GM06990 (cell line): ENCODE data around the gene RGS7.
"Not testable (repeated sequence)": the region's sequence is repeated elsewhere in the genome, so short reads cannot be mapped to it uniquely, and the experiment has no call there.

ENCODE experiments used
- DNase-seq: peaks from one replicate; pipeline ENCODE4 v3.0.0-alpha.2; 2011; ENCODE audit not compliant: insufficient read length; ENCODE audit errors: extremely low read depth
- H3K27me3 ChIP-seq: replicated peaks from 2 replicates; pipeline ENCODE4 v1.6.0; 2011; ENCODE audit warnings: low read length; ENCODE audit not compliant: control insufficient read depth, insufficient read depth
- H3K36me3 ChIP-seq: 2 replicates; pipeline ENCODE4 v1.5.1; 2011; ENCODE audit warnings: low read length; ENCODE audit not compliant: control insufficient read depth, insufficient read depth
- H3K4me3 ChIP-seq: replicated peaks from 2 replicates; pipeline ENCODE4 v1.5.1; 2011; ENCODE audit warnings: low read depth, mild to moderate bottlenecking, control low read depth, low read length
- TF ChIP-seq, protein P1 (sequence below): IDR thresholded peaks from 2 replicates; pipeline ENCODE4 v1.5.1; 2011; ENCODE audit warnings: low read length, control low read depth, mild to moderate bottlenecking, inconsistent platforms; ENCODE audit not compliant: insufficient read depth, poor library complexity, severe bottlenecking

RGS7 gene

DNA sequence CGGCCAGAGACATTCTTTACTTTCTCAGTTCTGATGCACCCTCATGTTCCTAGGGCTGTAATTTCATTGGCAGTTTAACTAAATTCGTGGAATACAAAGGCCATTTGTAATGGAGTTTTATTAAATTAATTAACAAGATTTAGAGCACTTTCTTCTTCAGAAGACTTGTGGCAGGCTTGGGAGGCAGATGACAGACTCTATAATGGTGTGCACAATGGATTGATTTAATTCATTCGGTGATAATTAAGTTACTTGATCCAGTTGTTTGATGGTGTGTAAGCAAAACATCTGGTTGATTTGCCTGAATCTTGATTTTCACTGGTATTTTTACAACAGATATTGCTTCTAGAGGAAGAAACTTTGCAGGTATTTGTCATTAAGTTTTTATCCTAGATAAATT is 383.1 kb downstream of the RGS7 start:
- DNase-seq: no peak
- H3K36me3 ChIP-seq: no peaks in the 10 kb centered on the region
- H3K27me3 ChIP-seq: no peaks in the 10 kb centered on the region
- H3K4me3 ChIP-seq: no peak overlapping the region
- TF ChIP-seq, protein P1, sequence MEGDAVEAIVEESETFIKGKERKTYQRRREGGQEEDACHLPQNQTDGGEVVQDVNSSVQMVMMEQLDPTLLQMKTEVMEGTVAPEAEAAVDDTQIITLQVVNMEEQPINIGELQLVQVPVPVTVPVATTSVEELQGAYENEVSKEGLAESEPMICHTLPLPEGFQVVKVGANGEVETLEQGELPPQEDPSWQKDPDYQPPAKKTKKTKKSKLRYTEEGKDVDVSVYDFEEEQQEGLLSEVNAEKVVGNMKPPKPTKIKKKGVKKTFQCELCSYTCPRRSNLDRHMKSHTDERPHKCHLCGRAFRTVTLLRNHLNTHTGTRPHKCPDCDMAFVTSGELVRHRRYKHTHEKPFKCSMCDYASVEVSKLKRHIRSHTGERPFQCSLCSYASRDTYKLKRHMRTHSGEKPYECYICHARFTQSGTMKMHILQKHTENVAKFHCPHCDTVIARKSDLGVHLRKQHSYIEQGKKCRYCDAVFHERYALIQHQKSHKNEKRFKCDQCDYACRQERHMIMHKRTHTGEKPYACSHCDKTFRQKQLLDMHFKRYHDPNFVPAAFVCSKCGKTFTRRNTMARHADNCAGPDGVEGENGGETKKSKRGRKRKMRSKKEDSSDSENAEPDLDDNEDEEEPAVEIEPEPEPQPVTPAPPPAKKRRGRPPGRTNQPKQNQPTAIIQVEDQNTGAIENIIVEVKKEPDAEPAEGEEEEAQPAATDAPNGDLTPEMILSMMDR: no peak

DNA sequence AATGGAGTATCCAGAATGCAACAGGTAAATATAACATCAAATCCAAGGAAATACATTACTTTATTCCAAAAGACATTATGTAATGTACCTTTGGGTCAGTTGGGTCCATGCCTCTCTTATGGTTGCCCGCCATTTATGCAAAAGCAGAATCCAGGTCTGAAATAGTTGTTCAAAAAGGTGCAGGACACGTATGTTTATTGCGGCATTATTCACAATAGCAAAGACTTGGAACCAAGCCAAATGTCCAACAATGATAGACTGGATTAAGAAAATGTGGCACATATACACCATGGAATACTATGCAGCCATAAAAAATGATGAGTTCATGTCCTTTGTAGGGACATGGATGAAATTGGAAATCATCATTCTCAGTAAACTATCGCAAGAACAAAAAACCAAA is 384.9 kb downstream of the RGS7 start:
- not testable (repeated sequence) for H3K27me3 ChIP-seq, H3K36me3 ChIP-seq, DNase-seq, H3K4me3 ChIP-seq

DNA sequence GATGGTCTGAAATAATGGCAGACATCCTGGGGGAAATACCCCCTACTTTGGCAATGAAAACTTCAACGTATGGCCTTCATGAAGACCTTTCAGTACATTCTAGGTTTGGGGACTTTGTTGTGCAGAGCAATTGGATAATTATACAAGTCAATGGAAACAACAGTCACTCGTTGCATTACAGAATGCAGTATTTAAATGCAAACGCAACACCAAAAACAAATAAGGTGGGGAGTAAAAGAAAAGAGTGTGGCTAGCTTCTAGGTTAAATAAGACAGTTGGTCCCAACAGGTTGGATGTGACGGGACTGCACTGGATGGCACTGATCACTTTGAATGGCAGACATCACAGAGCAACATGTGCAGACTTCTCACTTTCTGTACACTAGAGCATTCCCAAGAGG is 386.8 kb downstream of the RGS7 start:
- DNase-seq: no peak
- TF ChIP-seq, protein P1: no peak

DNA sequence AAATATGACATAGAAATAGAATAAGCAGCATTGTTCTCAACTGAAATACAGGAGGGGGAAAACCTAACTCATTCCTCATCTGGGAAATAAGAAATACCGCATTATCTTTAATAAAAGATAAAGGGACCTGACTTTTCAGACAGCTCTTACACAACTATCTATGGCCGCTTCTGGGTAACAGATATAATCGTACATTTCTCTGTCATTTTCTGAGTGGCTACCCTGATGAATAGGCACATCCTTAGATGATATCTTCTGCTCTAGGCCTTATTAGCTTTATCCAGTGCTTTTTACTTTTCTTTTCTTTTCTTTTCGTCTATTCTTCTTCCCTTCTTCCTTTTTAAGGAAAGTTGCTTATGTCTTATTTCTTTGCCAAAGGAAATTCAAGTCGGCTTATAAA is 388.1 kb downstream of the RGS7 start:
- TF ChIP-seq, protein P1: no peak
- no peaks in the 10 kb centered on the region for H3K36me3 ChIP-seq
- H3K27me3 ChIP-seq: no peaks in the 10 kb centered on the region

More for the DNA sequence above, 386.8 kb downstream of the RGS7 start:
- Histone ChIP-seq H3K36me3 (no peaks in the 10 kb centered on the region), H3K4me3 (no peak overlapping the region), H3K27me3 (no peaks in the 10 kb centered on the region)

DNA sequence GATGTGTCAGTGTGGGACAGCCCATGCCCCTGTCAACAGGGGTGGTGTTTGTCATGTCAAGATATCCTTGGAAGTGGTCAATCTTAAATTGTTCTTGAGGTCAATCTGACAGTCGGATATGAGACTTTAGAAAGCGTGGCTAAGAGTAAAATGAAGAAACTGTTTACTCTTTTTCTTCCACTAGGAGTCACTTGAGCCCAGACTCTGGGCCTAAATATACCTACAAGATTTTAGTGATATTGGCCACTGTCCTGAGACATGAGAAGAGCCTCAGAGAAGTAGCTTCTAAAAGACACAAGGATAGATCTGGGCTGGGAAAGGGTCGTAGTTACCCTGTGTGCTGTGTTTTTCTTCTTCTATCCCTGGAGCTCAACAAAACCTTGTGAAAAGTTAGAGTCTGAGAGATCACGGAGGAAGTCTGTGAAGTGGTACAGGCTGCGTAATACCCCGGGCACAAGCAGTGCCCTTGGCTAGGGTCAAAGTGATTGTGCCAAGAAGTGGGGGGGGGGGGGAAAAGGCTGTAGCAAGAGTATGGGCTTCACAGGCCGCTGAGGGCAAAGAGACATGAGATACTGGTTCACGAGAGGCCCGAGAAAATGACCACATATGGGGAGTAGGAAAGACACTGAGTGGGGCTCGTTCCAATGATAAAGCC is 389.8 kb downstream of the RGS7 start:
- DNase-seq: no peak

More for the DNA sequence above, 388.1 kb downstream of the RGS7 start:
- no peak overlapping the region for H3K4me3 ChIP-seq
- DNase-seq: no peak

DNA sequence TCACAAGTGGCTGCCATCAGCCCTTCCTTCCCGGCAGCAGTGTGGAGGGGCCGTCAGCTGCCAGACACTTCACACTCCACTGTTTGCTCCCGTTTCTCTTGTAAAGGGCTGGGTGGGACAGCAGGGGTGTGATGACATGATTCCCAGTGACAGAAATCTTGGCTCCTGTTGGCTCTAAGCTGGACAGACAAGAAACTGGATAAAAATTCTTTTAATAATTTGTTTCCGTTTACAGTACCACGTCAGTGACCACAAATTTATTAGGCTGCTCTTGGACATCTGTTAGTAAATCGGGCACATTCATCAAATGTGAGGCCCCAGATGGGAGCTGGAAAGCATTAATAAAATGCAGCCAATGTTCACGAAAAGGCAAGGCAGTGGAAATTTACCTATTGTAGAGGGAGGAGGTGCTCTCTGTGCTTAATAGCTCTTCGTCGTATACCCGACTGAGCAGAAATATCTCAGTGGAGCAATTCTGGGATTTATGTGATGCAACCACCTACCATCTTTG is 391.4 kb downstream of the RGS7 start:
- no peak for DNase-seq

More for the DNA sequence above, 389.8 kb downstream of the RGS7 start:
- Histone ChIP-seq H3K27me3 (no peaks in the 10 kb centered on the region), H3K36me3 (no peaks in the 10 kb centered on the region), H3K4me3 (no peak overlapping the region)
- TF ChIP-seq, protein P1: no peak

More for the DNA sequence above, 391.4 kb downstream of the RGS7 start:
- Histone ChIP-seq H3K27me3 (no peaks in the 10 kb centered on the region), H3K4me3 (no peak overlapping the region), H3K36me3 (no peaks in the 10 kb centered on the region)
- TF ChIP-seq, protein P1: no peak
